Osteoblast (primary cell): ENCODE data around the gene LUC7L. TPM values are rescaled to one million over a fixed set of nuclear protein-coding genes. Genes with fewer than 3 reads are reported as not detected.
"Not testable (repeated sequence)": the region's sequence is repeated elsewhere in the genome, so short reads cannot be mapped to it uniquely, and the experiment has no call there.

Experiments used
- DNase-seq: peaks from one replicate; pipeline ENCODE4 v3.0.0; 2011; ENCODE audit warnings: low spot score, mixed read lengths; ENCODE audit not compliant: insufficient read length; ENCODE audit errors: missing footprints
- H2AFZ ChIP-seq: 2 replicates; pipeline ENCODE4 v1.6.0; 2011; ENCODE audit warnings: mild to moderate bottlenecking, low read length
- H3K27ac ChIP-seq: 2 replicates; pipeline ENCODE4 v1.5.1; 2011; ENCODE audit warnings: mild to moderate bottlenecking, low read depth, low read length, moderate library complexity
- H3K27me3 ChIP-seq: 2 replicates; pipeline ENCODE4 v1.6.0; 2012; ENCODE audit warnings: mild to moderate bottlenecking, control low read depth, inconsistent platforms, low read length, moderate library complexity; ENCODE audit not compliant: insufficient read depth
- H3K36me3 ChIP-seq: 2 replicates; pipeline ENCODE4 v1.5.1; 2011; ENCODE audit warnings: mild to moderate bottlenecking, low read length, control low read depth, moderate library complexity; ENCODE audit not compliant: insufficient read depth
- H3K4me1 ChIP-seq: 2 replicates; pipeline ENCODE4 v1.5.1; 2011; ENCODE audit warnings: mild to moderate bottlenecking, low read length, control low read depth, moderate library complexity; ENCODE audit not compliant: insufficient read depth
- H3K4me2 ChIP-seq: 2 replicates; pipeline ENCODE4 v1.6.0; 2011; ENCODE audit warnings: mild to moderate bottlenecking, low read length; ENCODE audit not compliant: insufficient read depth
- H3K4me3 ChIP-seq: fragments of 200-600 bp; sonication (generic); 3 replicates; pipeline ENCODE4 v1.5.1; 2012; ENCODE audit warnings: mild to moderate bottlenecking, low read length, inconsistent platforms; ENCODE audit not compliant: insufficient read depth
- H3K79me2 ChIP-seq: 2 replicates; pipeline ENCODE4 v1.6.0; 2012; ENCODE audit warnings: mild to moderate bottlenecking, low read length, control low read depth, inconsistent platforms; ENCODE audit not compliant: insufficient read depth
- H3K9me3 ChIP-seq: 2 replicates; pipeline ENCODE4 v1.5.1; 2011; ENCODE audit warnings: low read depth, low read length, control low read depth
- H4K20me1 ChIP-seq: 2 replicates; pipeline ENCODE4 v1.6.0; 2012; ENCODE audit warnings: mild to moderate bottlenecking, low read length, control low read depth; ENCODE audit not compliant: insufficient read depth
- total RNA-seq: library from RNA; depleted of rRNA; stranded (reverse); fragments of >200 nt; gene quantifications from 2 replicates; pipeline ENCODE4 v1.2.3, GENCODE V29; 2012
- TF ChIP-seq, protein P1 (sequence below): IDR thresholded peaks from 2 replicates; pipeline ENCODE4 v1.5.1; 2011; ENCODE audit warnings: mild to moderate bottlenecking, low read depth, low read length, moderate library complexity; ENCODE audit errors: extremely low read depth

The LUC7L gene
- total RNA-seq, 1 donor = 46.0 TPM

DNA sequence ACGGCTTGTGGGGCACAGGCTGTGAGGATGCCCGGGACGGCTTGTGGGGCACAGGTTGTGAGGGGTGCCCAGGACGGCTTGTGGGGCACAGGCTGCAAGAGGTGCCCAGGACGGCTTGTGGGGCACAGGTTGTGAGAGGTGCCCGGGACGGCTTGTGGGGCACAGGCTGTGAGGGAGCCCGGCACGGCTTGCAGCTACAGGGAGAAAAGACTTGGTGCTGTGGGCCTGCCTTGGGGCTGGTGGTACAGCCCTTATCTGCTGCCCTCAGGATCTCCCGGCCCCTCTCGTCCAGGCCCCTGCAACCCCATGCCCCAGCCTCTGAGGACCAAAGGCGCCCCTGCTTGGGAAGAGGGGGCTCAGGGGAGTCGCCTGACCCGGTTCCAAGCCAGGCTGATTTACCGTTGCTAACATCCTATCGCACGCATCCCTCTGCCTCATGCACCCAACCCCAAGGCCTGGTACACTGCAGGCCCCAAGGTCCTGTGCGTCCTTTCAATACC, 68.5 kb downstream of the LUC7L start:
- DNase-seq = peak; percentile 69
- H3K36me3 ChIP-seq = no peaks in the 10 kb centered on the region
- no peak overlapping the region for H2AFZ ChIP-seq
- H3K4me2 ChIP-seq = no peak overlapping the region
- peaks cover 30% of the 10 kb centered on the region for H3K27me3 ChIP-seq
- no peaks in the 10 kb centered on the region for H3K79me2 ChIP-seq
- H3K27ac ChIP-seq = no peak overlapping the region
- no peaks in the 10 kb centered on the region for H4K20me1 ChIP-seq
- no peaks in the 10 kb centered on the region for H3K9me3 ChIP-seq
- no peaks in the 10 kb centered on the region for H3K4me1 ChIP-seq
- TF ChIP-seq, protein P1, sequence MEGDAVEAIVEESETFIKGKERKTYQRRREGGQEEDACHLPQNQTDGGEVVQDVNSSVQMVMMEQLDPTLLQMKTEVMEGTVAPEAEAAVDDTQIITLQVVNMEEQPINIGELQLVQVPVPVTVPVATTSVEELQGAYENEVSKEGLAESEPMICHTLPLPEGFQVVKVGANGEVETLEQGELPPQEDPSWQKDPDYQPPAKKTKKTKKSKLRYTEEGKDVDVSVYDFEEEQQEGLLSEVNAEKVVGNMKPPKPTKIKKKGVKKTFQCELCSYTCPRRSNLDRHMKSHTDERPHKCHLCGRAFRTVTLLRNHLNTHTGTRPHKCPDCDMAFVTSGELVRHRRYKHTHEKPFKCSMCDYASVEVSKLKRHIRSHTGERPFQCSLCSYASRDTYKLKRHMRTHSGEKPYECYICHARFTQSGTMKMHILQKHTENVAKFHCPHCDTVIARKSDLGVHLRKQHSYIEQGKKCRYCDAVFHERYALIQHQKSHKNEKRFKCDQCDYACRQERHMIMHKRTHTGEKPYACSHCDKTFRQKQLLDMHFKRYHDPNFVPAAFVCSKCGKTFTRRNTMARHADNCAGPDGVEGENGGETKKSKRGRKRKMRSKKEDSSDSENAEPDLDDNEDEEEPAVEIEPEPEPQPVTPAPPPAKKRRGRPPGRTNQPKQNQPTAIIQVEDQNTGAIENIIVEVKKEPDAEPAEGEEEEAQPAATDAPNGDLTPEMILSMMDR = no peak
- no peak overlapping the region for H3K4me3 ChIP-seq

DNA sequence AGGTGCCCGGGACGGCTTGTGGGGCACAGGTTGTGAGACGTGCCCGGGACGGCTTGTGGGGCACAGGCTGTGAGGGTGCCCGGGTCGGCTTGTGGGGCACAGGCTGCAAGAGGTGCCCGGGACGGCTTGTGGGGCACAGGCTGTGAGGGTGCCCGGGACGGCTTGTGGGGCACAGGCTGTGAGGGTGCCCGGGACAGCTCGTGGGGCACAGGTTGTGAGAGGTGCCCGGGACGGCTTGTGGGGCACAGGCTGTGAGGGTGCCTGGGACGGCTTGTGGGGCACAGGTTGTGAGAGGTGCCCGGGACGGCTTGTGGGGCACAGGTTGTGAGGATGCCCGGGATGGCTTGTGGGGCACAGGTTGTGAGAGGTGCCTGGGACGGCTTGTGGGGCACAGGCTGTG, 69.0 kb downstream of the LUC7L start:
- H3K4me2 ChIP-seq, H3K27ac ChIP-seq, DNase-seq, H3K9me3 ChIP-seq, H2AFZ ChIP-seq, H3K4me3 ChIP-seq, H3K4me1 ChIP-seq, H4K20me1 ChIP-seq, H3K36me3 ChIP-seq, H3K79me2 ChIP-seq: not testable (repeated sequence)
- peaks cover 25% of the 10 kb centered on the region for H3K27me3 ChIP-seq

DNA sequence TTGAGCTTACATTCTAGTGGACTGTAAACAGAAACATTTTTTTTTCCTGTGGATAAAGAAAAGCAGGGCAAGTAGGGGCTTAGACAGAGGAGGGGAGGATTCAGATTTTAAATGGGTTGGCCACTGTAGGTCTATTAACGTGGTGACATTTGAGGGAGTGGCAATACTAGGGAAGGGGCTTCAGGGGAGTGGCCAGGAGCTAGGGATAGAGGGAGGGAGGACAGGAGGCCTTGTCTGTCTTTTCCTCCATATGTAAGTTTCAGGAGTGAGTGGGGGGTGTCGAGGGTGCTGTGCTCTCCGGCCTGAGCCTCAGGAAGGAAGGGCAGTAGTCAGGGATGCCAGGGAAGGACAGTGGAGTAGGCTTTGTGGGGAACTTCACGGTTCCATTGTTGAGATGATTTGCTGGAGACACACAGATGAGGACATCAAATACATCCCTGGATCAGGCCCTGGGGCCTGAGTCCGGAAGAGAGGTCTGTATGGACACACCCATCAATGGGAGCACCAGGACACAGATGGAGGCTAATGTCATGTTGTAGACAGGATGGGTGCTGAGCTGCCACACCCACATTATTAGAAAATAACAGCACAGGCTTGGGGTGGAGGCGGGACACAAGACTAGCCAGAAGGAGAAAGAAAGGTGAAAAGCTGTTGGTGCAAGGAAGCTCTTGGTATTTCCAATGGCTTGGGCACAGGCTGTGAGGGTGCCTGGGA, 70.0 kb downstream of the LUC7L start:
- Histone ChIP-seq H3K4me2 (no peak overlapping the region), H3K4me3 (no peak overlapping the region), H2AFZ (no peak overlapping the region), H3K27ac (no peak overlapping the region), H3K9me3 (no peaks in the 10 kb centered on the region), H3K79me2 (no peaks in the 10 kb centered on the region), H3K27me3 (peaks cover 30% of the 10 kb centered on the region), H4K20me1 (no peaks in the 10 kb centered on the region), H3K36me3 (no peaks in the 10 kb centered on the region), H3K4me1 (peaks cover 5% of the 10 kb centered on the region)
- TF ChIP-seq, protein P1 = no peak
- DNase-seq = peak; percentile 76

DNA sequence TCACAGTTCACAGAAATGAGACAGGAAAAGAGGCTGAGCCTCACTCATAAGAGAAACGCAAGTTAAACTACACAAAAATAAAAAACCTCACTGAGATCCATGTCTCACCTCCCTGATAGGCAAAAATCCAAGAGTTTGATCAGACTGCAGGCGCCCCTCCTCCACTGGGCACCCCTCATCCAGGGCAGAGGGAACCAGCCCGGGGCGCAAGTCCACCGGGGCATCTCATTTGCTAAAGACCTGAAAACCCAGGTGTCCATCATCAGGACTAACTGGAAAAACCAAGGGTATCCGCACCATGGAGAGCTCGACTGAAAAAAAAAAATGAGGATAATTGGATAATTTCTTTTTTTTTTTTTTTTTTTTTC, 74.2 kb downstream of the LUC7L start:
- no peak overlapping the region for H3K27ac ChIP-seq
- TF ChIP-seq, protein P1 = no peak
- no peak overlapping the region for H3K4me3 ChIP-seq
- peaks cover 31% of the 10 kb centered on the region for H3K27me3 ChIP-seq
- no peaks in the 10 kb centered on the region for H3K36me3 ChIP-seq
- H3K4me2 ChIP-seq = peak overlapping the region; percentile 64
- H3K79me2 ChIP-seq = no peaks in the 10 kb centered on the region
- DNase-seq = no peak
- H3K9me3 ChIP-seq = no peaks in the 10 kb centered on the region
- peaks cover 5% of the 10 kb centered on the region for H3K4me1 ChIP-seq
- H2AFZ ChIP-seq = no peak overlapping the region
- H4K20me1 ChIP-seq = no peaks in the 10 kb centered on the region
